GM21526 (cell line): ENCODE measurements around the gene CLDN22.

Experiments used
- ATAC-seq: cut with Tn5 transposase; IDR thresholded peaks from one replicate; pipeline ENCODE4 v1.9.1; 2021; ENCODE audit warnings: moderate library complexity; ENCODE audit not compliant: unreplicated experiment, low FRiP score

CLDN22 gene

GRCh38 chr4:183320211-183321059 is at the start of gene CLDN22:
TSS of gene CLDN22 (minus strand) at chr4:183320276. CDS start at chr4:183320218, 58 bp downstream.
- ATAC-seq, result no peak

GRCh38 chr4:183369073-183369472 is 49.0 kb upstream of the CLDN22 start:
- no peak for ATAC-seq

- no peak for ATAC-seq
Measured at GRCh38 chr4:183366206-183366835, 46.2 kb upstream of the CLDN22 start.

- no peak for ATAC-seq
Measured at GRCh38 chr4:183364025-183364424, 43.9 kb upstream of the CLDN22 start.

GRCh38 chr4:183362916-183363542 is 43.0 kb upstream of the CLDN22 start:
- no peak for ATAC-seq

- no peak for ATAC-seq
Measured at GRCh38 chr4:183362036-183362435, 42.0 kb upstream of the CLDN22 start.

GRCh38 chr4:183360161-183360919 is 40.3 kb upstream of the CLDN22 start:
- ATAC-seq, result no peak

- ATAC-seq, result no peak
Measured at GRCh38 chr4:183358215-183358755, 38.2 kb upstream of the CLDN22 start.

GRCh38 chr4:183356931-183357675 is 37.0 kb upstream of the CLDN22 start:
- no peak for ATAC-seq

- no peak for ATAC-seq
Measured at GRCh38 chr4:183356173-183356830, 36.2 kb upstream of the CLDN22 start.

GRCh38 chr4:183355405-183355804 is 35.3 kb upstream of the CLDN22 start:
- no peak for ATAC-seq

GRCh38 chr4:183354219-183354618 is 34.1 kb upstream of the CLDN22 start:
- ATAC-seq, result no peak

GRCh38 chr4:183353557-183353956 is 33.5 kb upstream of the CLDN22 start:
- ATAC-seq, result no peak

- no peak for ATAC-seq
Measured at GRCh38 chr4:183352546-183352945, 32.5 kb upstream of the CLDN22 start.

GRCh38 chr4:183350317-183351071 is 30.4 kb upstream of the CLDN22 start:
- ATAC-seq, result no peak

GRCh38 chr4:183349673-183350072 is 29.6 kb upstream of the CLDN22 start:
- no peak for ATAC-seq

GRCh38 chr4:183348706-183349659 is 28.9 kb upstream of the CLDN22 start:
- ATAC-seq, result no peak
